Measurements from ENCODE around the gene SETSIP. TPM values are rescaled to one million over a fixed set of nuclear protein-coding genes. Genes with fewer than 3 reads are reported as not detected.
"Not testable (repeated sequence)": the region's sequence is repeated elsewhere in the genome, so short reads cannot be mapped to it uniquely, and the experiment has no call there.

The SETSIP gene
- polyA plus RNA-seq, 1 donor: 0.34 TPM

DNA sequence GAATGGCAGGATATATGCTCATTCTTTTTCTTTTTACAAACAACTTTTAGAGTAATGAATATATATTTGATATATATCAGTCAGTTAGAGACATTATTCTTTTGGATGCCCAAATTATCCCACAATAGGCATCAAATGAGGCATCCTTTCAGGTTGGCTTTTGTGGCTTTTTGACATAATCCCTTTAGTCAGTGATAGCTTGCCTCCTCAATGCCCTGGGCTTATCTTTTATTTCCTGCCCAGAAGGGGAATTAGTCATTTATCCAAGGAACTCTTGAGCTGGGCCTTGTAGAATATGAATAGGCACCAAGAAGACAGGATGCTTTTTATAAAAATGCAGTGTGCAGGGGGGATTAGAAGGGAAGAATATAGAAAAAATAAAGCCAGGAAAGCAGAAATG is 23.3 kb downstream of the SETSIP start:
- no peak for DNase-seq (ENCODE audit: low read depth)

DNA sequence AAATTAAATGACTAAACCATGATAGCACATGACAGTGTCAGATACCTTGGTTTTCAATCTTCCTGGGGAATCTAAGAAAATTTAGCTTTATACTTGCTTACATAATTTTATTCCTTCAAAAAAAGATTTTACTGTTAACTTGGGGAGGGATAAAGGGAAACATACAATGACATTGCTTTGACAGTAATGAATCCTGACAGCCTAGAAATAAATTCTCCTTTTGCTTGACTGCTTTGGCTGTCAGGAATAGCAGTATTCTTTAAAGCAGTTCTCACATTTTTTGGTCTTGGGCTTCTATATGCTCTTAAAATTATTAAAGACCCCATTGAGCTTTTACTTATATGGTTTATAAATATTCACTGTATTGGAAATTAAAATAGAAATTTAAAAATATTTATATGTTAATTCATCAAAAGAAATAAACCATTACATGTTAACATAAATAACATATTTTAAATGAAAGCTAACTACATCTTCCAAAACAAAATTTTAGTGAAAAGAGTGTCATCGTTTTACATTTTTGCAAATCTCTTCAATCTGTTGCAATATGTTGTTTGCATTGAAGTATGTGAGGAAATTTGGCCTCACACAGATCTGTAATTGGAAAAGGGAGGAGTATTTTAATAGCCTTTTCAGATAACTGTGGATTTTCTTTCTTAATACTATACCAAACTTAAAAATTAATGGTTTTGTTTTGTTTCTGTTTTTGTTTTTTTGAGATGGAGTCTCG is 29.3 kb downstream of the SETSIP start:
- DNase-seq (ENCODE audit: low read depth): no peak

DNA sequence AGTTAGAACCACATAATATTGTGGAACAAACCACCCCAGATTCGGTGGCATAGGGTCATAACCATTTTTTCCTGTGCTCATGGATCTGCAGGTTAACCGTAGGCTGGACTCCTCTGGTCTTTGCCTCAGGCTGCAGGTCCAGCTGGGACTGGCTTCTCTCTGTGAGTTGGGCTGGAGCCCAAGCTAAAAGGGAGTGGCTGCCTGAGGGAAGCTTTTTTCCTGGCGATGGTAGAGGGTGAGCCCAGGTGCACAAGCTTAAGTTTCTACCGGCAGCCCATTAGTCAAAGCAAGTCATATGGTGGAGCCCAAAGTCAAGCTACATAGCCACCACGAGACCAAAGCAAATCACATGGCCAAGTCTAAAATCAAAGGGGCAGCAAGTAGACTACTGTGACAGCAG is 31.6 kb downstream of the SETSIP start:
- DNase-seq (ENCODE audit: low read depth): no peak

DNA sequence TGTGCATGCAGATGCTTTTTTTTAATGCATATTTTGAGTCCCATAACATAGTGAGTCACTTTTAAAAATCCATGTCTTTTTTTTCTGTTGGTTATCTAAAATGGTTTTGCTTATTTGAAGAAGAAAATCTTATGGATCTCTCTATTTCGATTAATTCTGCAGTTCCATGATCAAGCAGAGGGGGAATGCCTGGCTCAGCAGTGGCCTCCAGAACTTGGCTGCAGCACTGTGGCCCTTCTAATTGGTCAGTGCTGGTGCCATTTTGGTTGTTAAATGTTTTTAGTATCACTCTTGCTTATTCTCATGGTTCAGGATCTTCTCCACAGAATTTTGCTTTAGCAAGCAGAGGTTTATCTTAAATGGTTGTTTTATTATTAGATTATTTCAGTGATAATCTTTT is 34.2 kb downstream of the SETSIP start:
- DNase-seq (ENCODE audit: low read depth): no peak

DNA sequence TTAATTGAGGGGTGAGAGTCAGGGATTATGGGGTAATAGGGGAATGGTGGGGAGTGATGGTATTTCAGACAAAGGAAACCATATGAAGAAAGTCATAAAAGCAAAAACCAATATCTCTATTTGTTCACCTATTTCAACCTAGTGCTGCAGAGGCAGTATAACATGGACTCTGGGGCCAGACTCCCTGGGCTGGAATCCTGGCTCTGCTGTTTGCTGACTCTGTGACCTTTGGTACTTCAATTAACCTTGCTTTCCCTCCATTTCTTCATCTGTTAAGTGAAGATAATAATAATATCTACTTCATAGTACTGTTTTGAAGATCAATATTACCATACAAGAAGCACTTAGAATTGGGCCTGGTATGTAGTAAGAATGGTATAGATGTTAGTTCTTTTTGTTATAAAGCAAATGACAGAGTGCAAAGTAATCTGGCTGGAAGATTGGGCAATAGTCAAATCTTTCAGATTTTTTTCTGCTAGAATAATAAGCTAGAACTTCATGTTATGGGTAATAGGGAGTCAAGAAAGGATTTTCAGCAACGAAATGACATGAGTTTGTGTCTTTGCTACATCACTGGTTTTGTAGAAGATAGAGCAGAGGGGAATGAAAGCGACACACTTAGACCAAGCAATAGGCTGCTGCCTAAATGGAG is 36.4 kb downstream of the SETSIP start:
- DNase-seq (ENCODE audit: low read depth): no peak

DNA sequence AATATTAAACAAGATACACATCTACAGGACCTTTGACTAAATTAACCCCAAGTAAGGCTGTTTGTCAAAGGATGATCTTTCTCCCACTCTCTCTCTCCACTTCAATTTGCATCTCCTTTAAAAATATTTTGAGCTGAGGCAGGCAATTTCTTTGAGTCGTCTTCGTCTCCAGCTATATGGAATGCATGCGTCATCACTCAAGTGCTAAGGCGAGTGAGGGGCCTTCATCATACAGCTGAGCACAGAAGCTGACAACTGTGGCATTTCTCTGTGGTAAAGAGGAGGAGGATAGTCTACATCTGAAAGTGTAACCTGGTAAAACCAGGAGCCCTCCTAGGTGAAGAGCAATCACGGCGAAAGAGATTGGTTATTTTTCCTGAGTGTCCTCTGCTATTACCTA is 37.8 kb downstream of the SETSIP start:
- no peak for DNase-seq (ENCODE audit: low read depth)

DNA sequence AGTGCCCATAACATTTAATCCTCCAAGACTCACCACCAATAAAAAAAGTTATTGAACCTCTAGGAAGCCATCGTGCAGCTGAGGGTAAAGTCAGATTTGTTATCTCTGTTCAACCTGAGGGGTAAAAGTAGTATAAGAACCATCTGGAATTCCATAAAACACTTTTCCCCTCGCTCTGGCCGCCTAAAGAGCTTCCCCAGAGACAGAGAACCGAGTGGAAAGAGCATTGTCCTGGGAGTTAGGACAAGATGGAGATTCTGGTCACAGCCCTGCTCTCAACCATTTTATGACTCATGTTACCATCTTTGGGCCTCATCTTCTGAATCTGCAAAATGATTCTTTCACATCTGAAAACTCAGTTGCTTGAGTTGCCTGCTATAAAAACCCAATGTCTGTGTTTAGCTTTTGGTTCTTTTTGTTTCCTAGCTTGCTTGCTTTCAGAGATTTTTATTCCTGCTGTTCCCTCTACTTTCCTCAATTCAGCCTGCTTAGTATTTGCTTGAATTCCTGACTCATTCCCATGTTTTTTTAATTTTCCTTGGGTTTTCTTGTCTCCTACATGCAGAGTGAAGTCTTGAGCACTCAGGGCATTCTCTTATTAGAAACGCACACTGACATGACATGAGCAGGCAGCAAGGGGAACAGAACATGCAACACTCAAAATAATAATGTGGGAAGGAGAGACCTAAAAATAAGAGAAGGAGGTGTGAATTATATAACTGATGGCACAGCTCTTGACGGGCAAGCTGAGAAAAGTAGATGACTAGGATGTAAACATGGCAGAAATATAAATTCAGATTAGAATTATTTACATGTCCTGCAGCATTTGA is 43.7 kb downstream of the SETSIP start:
- no peak for DNase-seq (ENCODE audit: low read depth)

DNA sequence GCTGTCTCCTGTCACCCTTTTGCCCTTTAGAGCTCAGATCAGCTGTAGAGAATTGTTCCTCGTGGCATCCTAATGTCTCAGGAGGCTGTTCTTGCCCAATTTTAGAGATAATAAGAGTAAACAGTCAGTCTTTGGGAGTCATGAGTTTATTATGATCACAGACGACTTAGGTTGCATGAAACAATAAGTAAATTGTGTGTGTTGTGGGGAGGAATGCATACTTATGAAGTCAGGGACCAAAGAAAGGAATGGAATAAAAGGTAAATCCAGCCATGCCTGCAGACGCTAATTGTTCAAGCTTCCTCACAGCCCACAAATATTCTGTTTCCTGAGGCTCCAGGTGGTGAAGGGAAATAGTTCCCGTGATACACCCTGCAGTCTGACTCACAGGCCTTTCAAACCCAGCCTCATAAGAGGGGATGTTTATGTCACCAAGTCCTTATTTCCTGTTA is 44.5 kb downstream of the SETSIP start:
- DNase-seq (ENCODE audit: low read depth): no peak

DNA sequence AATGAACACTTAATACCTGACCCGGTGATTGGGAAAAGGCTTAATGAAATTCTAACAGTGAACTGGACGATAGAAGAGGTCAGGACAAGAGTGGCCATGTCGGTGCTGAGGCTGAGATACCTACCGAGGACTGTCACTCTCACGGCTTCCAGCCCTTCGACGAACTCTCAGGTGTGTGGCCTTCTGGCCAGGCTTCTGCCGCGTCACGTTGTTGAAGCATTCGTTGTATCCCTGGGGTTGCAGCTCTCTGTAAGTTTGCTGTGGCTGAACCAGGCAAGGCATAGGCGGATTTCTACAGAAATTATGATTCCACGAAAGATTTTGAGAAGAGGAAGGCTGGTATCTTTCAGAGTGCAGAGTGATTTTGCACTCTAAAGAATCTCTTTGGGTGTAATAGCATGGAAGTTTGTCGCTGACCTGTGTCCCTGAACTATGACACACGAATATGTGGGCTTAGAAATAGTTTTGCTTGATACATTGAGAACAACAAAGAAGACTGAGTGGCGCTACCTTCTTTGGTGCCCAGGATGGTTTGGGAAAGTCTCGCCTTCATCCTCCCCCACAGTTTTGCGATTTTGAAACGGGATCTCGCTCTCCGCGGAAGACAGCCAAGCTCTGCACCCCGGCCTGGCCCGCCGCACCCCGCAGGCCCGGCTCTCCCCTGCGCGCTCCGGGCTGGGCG is 45.8 kb downstream of the SETSIP start:
- no peak for DNase-seq (ENCODE audit: low read depth)

DNA sequence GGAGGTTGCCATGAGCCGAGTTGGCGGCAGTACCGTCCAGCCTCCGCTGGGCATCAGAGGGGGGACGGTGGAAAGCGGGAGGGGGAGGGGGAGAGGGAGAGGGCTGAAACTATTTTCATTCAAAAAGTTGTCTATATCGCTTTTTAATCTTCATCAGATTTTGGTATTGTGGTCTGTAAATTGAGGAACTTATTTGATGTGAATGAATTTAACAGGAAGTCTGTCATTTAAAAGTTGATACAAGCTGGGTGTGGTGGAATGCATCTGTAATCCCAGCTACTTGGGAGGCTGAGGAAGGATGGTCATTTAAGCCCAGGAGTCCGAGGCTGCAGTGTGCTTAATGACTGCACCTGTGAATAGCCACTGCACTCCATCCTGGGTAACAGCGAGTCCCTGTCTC is 48.4 kb downstream of the SETSIP start:
- DNase-seq (ENCODE audit: low read depth): no peak

DNA sequence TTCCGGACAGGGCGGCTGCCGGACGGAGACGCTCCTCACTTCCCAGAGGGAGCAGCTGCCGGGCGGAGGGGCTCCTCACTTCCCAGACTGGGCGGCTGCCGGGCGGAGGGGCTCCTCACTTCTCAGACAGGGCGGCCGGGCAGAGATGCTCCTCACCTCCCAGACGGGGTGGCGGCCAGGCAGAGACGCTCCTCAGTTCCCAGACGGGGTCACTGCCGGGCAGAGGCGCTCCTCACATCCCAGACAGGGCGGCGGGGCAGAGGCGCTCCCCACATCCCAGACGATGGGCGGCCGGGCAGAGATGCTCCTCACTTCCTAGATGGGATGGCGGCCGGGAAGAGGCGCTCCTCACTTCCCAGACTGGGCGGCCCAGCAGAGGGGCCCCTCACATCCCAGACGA is 49.2 kb downstream of the SETSIP start:
- not testable (repeated sequence) for DNase-seq (ENCODE audit: low read depth)

Other genes starting within 250 kb of the SETSIP start
- gene TGFBR3, start 189.3 kb downstream of the SETSIP start, polyA plus RNA-seq (ENCODE audit: insufficient read length): 23.1 TPM
- gene BRDT, start 126.0 kb downstream of the SETSIP start, polyA plus RNA-seq (ENCODE audit: insufficient read length): not detected
- 0.57 TPM for gene EPHX4, start 45.4 kb downstream of the SETSIP start, polyA plus RNA-seq (ENCODE audit: insufficient read length)
- gene BTBD8, start 4.9 kb upstream of the SETSIP start, polyA plus RNA-seq (ENCODE audit: insufficient read length): 2.5 TPM
- not detected for gene C1orf146, start 142.5 kb upstream of the SETSIP start, polyA plus RNA-seq (ENCODE audit: insufficient read length)
- gene GLMN, start 223.6 kb upstream of the SETSIP start, polyA plus RNA-seq (ENCODE audit: insufficient read length): 12.5 TPM
- 13.3 TPM for gene RPAP2, start 223.6 kb upstream of the SETSIP start, polyA plus RNA-seq (ENCODE audit: insufficient read length)